NCI-H526 treated with DMSO at 0.1 percent for 48 hours (cell line): ENCODE data around the gene NCAPH2.
"Not testable (repeated sequence)": the region's sequence is repeated elsewhere in the genome, so short reads cannot be mapped to it uniquely, and the experiment has no call there.

ENCODE experiments used
- DNase-seq: peaks from one replicate; lab custom pipeline; 2025; lab: John Stamatoyannopoulos, UW

The NCAPH2 gene

DNA sequence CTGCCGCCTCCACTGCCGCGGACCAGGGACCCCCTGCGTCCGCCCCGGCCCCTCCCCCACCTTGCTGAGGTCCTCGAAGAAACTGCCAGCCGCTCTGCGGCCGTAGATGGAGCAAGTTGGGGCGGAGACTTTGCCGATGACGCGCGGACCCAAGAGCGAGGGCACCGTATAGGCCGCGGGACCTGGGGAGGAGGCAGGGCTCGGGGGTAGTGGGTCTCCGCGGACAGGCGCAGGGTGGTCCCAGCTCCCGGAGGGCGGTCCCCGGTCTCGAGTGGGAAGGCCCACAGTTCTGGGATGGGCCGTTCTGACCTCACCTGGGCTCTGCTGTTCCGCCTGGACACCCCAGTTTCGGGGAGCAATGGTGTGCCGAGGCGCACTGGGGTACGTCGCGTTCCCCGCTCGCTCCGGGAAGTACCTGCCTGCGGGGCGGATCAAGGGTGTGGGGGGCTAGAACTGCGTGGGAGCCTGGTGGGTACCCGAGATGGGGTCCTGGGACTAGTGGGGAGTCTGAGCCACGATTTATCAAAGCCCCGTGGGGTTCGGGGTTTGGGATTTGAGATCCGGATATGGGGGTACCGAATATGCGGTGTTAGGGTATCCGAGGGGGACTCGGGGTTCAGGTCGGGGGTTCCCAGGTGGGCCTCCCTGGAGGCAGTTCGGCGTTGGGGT lies 23.0 kb downstream of the NCAPH2 start:
- DNase-seq, result no peak

GRCh38 chr22:50531546-50531961 lies 23.5 kb downstream of the NCAPH2 start:
- no peak for DNase-seq

DNA sequence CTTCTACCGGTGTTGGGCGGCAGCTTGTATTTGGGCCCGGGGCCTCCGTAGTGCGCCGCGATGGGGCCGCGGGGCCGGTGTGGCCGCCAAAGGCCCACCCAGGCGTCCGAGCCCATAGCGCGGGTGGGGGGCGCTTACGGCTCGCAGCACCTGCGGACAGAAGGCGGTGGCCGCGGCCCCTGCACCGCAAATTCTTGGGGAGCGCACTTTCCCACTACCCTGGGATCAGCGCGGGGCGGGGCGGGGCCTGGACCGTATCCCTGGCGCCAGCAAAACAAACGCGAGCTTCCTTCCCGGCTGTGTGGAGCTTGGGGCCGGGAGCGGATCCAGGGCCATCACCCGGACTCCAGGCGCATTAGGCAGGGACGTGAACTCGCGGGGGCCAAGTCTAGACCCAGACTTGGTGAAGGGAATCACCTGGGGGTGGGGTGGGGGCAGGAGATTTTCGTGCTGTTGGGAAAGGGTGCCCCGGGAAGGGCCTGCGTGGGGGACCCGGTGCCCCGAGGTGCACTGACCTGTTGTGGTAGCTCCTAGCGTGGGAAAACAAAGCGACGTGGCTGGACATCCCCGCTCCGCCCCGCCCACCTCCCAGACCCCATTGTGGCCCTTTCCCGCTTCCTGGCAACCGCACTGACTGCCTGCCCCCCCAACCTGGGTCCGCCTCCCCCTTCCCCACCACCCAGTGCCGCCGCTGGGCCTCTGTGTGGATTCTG lies 24.1 kb downstream of the NCAPH2 start:
- no peak for DNase-seq

DNA sequence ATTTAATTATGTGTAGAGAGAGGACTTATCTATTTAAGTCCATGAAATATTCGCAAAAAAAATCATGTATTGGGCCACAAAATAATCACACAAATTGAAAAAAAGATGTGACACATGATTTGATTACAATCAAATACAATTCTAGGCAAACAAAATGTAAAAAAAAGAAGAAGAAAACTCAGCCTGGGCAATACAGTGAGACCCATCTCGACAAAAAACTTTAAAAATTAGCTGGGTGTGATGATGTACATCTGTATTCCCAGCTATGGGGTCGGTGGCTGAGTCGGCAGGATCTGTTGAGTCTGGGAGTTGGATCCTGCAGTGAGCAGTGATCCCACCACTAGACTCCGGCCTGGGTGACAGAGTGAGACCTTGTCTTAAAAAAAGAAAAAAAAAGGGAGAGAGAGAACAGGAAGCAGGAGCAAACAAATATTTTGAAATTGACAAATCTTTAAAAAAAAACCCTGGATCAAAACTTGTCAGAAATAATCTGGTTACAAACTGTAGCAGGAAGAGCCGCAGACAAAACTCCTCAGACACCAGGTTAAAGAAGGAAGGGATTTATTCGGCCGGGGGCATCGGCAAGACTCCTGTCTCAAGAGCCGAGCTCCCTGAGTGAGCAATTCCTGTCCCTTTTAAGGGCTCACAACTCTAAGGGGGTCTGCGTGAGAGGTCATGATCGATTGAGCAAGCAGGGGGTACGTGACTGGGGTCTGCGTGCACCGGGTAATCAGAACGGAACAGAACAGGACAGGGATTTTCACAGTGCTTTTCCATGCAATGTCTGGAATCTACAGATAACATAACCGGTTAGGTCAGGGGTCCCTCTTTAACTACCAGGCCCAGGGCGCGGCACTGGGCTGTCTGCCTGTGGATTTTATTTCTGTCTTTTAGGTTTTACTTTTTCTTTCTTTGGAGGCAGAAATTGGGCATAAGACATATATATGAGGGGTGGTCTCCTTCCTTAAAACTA lies 25.1 kb downstream of the NCAPH2 start:
- DNase-seq, result no peak

- DNase-seq, result not testable (repeated sequence)
Measured at GRCh38 chr22:50533856-50534711, 26.1 kb downstream of the NCAPH2 start.

DNA sequence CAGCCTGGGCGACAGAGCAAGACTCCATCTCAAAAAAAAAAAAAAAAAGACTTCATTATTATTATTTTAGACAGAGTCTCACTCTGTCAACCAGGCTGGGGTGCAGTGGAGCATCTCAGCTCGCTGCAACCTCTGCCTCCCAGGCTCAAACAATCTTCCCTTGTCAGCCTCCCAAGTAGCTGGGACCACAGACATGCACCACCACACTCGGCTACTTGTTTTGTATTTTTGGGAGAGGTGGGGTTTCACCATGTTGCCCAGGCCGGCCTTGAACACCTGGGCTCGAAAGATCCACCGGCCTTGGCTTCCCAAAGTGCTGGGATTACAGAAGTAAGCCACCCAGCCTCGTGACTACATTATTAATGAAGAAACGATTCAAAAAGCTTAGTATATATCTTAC lies 27.1 kb downstream of the NCAPH2 start:
- DNase-seq, result no peak

DNA sequence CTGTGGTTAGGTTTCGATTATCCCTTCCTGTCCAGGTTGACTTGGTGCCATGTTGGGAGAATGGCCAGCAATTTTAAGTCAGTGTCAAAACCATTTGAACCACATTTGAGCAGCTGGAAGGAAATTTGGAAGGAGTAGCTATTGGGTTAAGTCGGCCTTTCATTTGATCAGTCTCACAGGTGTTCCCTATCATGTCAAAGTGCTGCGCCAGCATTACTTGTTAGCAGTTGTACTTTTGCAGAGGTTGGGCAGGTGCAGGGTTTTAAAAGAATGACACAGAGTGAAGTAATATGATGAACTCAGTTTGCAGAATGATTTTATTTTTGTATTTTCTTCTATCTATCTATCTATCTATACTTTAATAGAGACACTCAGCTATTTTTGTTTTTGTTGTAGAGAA lies 28.2 kb downstream of the NCAPH2 start:
- DNase-seq, result no peak

DNA sequence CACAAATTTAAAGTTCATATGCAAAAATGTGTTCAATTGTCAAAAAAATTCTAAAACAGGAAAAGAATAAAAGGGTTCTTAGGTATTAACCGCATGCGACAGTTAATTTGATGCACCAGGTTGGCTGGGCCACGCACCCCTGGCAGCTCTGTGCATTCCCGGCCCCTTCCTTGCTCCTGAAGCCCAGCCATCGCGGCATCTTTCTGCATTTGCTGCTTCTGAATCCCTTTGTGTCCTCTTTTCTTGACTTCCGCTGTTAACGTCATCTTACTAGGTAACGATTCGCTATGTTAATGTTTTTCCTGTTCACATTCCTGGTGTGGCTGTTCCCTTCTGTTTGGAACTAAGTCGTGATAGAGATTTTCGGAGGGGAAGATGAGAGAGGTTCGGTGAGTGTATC lies 29.7 kb downstream of the NCAPH2 start:
- DNase-seq, result no peak

DNA sequence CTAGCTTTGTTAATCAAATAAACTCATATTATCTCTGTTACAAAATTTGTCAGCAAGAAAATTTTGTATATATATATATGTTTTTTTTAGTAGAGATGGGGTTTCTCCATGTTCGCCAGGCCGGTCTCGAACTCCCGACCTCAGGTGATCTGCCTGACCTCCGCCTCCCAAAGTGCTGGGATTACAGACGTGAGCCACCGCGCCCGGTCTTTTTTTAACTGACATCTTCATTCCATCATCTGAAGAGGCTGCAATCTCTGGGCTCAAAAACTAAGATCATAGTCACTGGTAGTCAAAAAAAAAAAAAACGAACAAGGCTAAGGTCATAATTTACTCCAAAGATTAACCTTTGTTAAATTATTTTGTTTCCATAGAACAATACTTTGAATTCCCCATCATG lies 32.4 kb downstream of the NCAPH2 start:
- no peak for DNase-seq

DNA sequence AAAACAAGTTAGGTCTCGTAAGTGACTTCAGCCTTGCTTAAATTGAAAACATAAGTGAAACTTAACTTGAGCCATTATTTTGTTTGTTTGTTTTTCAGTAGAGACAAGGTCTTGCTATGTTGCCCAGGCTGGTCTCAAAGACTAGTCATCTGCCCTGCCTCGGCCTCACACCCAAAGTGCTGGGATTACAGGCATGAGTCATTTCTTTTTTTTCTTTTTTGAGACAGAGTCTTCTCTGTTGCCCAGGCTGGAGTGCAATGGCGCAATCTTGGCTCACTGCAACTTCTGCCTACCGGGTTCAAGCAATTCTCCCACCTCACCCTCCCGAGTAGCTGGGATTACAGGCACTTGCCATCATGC lies 33.6 kb downstream of the NCAPH2 start:
- not testable (repeated sequence) for DNase-seq

DNA sequence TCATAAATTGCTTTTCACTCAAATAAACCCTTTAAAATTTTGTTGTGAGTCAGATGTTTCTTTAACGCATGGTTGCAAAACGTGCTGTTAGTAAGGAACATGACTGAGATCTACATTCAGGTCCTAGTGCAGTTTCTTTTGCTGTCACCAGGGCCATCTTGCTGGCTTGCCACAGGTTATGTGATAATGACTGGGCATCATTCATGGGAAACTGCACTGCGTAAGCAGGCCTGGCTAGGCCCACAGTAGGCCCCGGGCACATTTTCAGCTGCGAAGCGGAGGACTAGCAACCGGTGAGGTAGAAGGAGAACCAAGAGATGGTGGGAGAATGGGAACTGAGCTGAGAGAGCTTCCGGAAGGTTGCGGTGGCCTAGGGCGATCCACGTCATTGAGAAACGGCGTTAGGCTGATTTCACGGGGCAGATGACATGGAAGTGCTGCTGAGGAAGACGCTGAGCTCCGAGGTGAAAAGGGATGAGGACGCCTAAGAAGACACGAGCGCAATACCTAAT lies 34.4 kb downstream of the NCAPH2 start:
- DNase-seq, result no peak

- DNase-seq, result peak; percentile 5
Measured at GRCh38 chr22:50544078-50544745, 36.2 kb downstream of the NCAPH2 start.

DNA sequence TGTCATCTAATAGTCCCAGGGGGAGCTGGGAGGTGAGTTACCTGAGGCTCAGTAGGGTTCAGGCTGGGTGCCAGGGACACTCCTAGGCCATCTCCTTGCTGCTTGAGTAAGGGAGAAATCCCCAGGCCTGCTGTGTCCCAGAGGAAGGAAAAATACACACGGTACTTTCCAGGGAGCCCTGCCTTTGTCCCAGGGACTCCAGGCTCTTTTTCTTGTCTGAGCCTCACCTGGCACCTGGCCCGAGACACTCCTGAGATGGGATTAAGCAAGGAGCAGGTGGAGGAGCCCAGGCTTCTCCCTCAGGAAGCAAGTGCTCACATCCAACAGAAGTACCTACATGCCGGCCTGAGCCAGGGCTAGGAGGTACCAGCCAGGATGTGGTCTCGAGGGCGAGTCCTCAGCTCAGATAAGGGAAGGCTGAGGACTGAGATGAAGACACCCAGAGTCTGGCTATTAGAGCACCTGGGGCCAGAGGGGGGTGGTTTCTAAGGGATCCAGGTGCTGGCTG lies 36.8 kb downstream of the NCAPH2 start:
- DNase-seq, result no peak

DNA sequence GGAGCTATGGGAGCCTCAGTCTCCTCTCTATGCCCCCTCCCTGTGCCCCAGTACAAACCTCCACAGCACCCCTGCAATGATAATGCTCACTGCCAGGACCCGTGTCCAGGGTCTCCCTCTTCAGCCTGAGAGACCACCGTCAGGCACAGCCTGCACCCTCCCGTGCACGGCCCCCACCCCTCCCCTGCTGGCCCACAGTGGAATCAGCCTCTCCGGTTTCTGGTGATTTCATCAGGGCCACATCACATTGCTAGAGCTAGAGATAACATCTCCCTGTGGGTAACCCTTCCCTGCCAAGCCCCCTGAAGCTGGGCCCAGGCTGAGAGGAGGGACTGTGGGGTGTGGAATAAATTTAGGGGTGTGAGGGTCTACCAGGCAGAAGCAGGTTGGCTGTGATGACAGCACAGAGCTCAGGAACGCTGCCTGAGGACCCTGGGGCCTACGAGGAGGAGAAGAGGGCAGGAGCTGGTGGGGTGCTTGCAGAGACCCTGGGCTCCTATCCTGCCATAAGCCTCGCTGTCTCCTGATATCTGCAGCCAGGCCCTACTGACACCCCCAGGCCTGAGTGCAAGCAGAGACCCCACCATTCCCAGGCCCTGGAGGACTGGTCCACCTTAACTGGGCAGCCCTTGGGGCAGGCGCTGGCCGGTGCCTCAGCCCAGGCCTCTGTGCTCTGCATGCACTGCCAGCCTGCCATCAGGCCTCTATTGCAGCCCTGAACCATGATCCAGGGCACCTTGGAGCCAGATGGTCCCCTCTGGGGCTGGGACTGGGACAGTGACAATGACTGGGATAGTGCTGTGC lies 37.7 kb downstream of the NCAPH2 start, which contains the start of gene KLHDC7B:
Gene KLHDC7B (plus strand): TSS at position 378 of the 804 bp plus-strand sequence. CDS start 345 bp downstream, at position 723.
- no peak for DNase-seq

DNA sequence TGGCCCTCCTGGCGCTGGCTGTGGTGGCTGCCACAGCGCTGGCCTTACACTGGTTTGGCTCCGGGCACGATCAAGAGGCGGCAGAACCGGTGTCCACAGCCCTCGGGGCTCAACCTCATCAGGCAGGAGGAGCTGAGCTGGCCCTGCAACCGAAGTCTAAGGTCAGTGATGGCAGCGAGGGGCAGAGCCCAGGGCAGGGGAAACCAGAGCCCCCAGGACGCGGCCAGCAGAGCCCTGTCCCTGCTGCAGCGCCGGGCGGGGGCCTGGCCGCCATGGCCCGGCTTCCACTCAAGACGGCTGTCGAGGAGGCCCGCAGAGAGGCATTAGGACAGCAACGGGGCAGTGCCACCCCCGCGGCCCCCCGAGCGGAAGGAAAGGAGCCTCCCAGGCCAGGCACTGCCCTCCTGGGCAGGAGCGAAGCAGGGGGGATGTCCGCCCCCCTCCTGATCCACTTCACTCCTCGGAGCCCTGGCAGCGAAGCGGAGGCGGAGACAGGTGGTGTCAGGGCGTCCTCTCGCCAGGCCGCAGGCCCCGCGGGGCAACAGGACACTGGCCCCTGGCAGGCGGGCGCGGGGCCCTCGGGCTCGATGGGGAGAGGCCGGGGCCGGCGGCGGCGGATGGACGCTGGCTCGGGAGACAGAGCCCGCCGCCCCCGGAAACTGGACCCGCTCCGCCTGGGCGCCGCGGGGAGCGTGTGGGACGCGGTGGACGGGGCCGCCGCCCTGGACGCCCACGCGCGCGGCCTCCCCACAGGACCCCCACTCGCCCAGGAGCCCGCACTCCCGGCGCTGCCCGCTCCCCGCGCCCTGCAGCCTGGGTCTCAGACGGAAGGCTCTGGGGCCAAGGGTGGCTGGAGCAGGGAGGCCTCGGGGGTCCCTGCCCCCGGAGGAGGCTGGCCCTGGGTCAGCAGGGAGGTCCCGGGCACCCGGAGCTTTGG lies 38.6 kb downstream of the NCAPH2 start:
- no peak for DNase-seq

DNA sequence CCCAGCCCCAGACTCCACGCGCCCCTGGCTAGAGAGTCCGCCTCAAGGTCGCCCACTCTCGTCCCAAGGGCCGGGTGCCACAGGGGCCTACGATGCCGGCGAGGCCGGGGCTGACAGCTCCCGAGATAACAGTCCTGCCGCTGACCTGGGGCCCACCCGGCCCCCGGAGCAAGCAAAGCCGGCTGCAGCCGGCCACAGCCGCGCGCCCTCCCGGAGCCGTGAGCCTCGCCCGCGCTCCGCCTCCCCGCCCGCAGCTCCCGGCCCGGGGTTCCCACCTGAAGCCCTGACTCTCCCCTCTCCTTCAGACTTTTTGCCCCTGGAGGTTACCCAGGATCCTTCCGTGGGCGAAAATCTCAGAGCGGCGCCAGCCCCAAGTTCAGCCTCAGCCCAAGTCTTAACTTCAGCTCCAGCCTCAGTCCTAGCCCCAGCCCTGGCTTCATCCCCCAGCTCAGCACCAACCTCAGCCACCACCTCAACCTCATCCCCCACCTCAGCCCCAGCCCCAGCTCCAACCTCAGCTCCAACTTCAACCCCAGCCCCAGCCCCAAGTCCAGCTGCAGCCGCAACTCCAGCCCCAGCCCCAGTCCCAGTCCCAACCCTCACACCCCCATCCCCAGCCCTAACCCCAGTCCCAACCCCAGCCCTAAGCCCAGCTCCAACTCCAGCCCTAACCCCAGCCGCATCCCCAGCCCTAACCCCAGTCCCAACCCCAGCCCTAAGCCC lies 39.4 kb downstream of the NCAPH2 start:
- no peak for DNase-seq

GRCh38 chr22:50548040-50548920 lies 40.3 kb downstream of the NCAPH2 start:
- DNase-seq, result no peak
